GM12892 (cell line): ENCODE data around the gene CHRDL2.

Experiments used
- POLR2A ChIP-seq: IDR thresholded peaks from 2 replicates; pipeline ENCODE4 v1.6.1; 2011; ENCODE audit warnings: low read depth, low read length, control low read depth
- POLR2AphosphoS5 ChIP-seq: IDR thresholded peaks from 2 replicates; pipeline ENCODE4 v1.6.1; 2011; ENCODE audit warnings: low read depth, low read length, control low read depth

DNA sequence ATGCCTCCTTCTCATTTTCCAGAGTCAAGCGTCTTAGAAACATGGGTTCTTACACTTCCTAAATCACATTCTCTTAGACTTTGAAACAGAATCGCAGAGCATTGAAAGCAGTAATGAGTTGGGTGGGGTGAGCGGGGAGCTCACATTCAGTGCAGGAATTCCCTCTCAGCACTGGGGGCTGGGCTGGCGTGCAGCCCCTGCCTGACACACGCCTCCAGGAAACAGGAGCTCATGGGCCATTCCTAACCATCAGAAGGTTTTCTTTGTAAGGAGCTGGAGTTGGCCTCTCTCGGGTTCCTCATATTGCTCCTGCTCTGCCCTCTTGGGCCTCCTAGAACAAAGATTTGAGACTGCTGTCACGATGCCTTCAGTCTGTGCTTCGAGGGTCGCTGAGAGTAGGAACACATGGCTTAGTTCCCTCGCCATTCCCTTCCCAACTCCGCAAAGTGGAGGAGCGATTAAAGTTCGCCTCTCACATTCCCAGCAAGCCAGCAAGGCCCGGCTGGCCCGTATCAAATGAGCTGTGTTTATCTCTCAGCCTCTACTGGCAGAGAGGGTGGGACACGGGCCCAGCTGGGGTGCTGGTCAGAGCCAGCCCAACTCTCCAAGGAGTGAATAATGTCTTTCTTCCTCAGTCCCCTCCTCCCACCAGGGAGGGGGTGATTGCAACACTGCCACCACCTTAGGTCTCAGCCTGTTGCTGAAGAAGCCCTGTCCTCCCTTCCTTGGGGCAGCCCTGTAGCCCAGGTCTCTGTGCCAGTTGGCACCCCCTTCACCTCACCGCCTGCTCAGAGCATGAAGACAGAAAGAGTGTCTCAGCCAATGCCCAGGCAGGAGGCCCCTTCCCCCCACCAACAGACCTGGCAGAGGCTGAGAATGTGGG is 10.4 kb downstream of the CHRDL2 start:
- TF ChIP-seq POLR2A, result no peak
- no peak for TF ChIP-seq POLR2AphosphoS5
